Neural cell (in vitro differentiated cells): ENCODE measurements around the gene BAAT. TPM values are rescaled to one million over a fixed set of nuclear protein-coding genes. Genes with fewer than 3 reads are reported as not detected.

Source experiments
- H2AFZ ChIP-seq: fragments of 200-600, 300-800 bp; sonication (generic), shearing (Covaris generic); 2 replicates; pipeline ENCODE4 v1.6.0; 2014; ENCODE audit warnings: low read depth, mild to moderate bottlenecking, antibody characterized with exemption, low read length, moderate library complexity
- H3F3A ChIP-seq: fragments of 200-600 bp; shearing (Covaris generic); 2 replicates; pipeline ENCODE4 v1.6.1; 2016; ENCODE audit warnings: mild to moderate bottlenecking, moderate library complexity, mixed read lengths, antibody characterized with exemption, low read length; ENCODE audit not compliant: insufficient read depth, poor library complexity, severe bottlenecking
- H3K27ac ChIP-seq: fragments of 200-600, 300-800 bp; sonication (generic), shearing (Covaris generic); 2 replicates; pipeline ENCODE4 v1.5.1; 2014; ENCODE audit warnings: mild to moderate bottlenecking, low read length, moderate library complexity
- H3K27me3 ChIP-seq: fragments of 300-800, 200-600 bp; sonication (generic), shearing (Covaris generic); 2 replicates; pipeline ENCODE4 v1.6.0; 2014; ENCODE audit warnings: mild to moderate bottlenecking, low read depth, low read length, moderate library complexity; ENCODE audit not compliant: insufficient read depth
- H3K36me3 ChIP-seq: fragments of 300-800, 200-600 bp; sonication (generic), shearing (Covaris generic); 2 replicates; pipeline ENCODE4 v1.5.1; 2014; ENCODE audit warnings: mild to moderate bottlenecking, antibody characterized with exemption, low read length, moderate library complexity; ENCODE audit not compliant: insufficient read depth
- H3K4me2 ChIP-seq: fragments of 300-800, 200-600 bp; sonication (generic), shearing (Covaris generic); 2 replicates; pipeline ENCODE4 v1.6.0; 2014; ENCODE audit warnings: mild to moderate bottlenecking, low read length
- H3K4me3 ChIP-seq: fragments of 300-800, 200-600 bp; sonication (generic), shearing (Covaris generic); 2 replicates; pipeline ENCODE4 v1.5.1; 2014; ENCODE audit warnings: mild to moderate bottlenecking, low read length, moderate library complexity
- H3K79me2 ChIP-seq: fragments of 200-600 bp; shearing (Covaris generic); replicated peaks from 2 replicates; pipeline ENCODE4 v1.6.0; 2014; ENCODE audit warnings: mild to moderate bottlenecking, low read length, moderate library complexity; ENCODE audit not compliant: insufficient read depth
- H3K9ac ChIP-seq: fragments of 300-800, 200-600 bp; sonication (generic), shearing (Covaris generic); 2 replicates; pipeline ENCODE4 v1.6.1; 2016; ENCODE audit warnings: mild to moderate bottlenecking, low read length, mixed read lengths
- H3K9me2 ChIP-seq: fragments of 200-600 bp; shearing (Covaris generic); 2 replicates; pipeline ENCODE4 v1.6.1; 2016; ENCODE audit warnings: mild to moderate bottlenecking, low read length, mixed read lengths; ENCODE audit not compliant: insufficient read depth
- H3K9me3 ChIP-seq: fragments of 200-600, 300-800 bp; sonication (generic), shearing (Covaris generic); 2 replicates; pipeline ENCODE4 v1.6.1; 2016; ENCODE audit warnings: mild to moderate bottlenecking, mixed run types, low read length, moderate library complexity, mixed read lengths
- H4K20me1 ChIP-seq: fragments of 200-600 bp; shearing (Covaris generic); 2 replicates; pipeline ENCODE4 v1.6.1; 2016; ENCODE audit warnings: mild to moderate bottlenecking, mixed run types; ENCODE audit not compliant: insufficient read depth
- CTCF ChIP-seq: fragments of 450-650 bp; IDR thresholded peaks from 2 replicates; pipeline ENCODE4 v1.5.1; 2014; ENCODE audit warnings: antibody characterized with exemption, mild to moderate bottlenecking, moderate library complexity; ENCODE audit not compliant: poor library complexity, severe bottlenecking
- EP300 ChIP-seq: fragments of 450-650 bp; conservative IDR thresholded peaks from 2 replicates; pipeline ENCODE4 v1.6.1; 2014; ENCODE audit warnings: antibody characterized with exemption, mild to moderate bottlenecking, moderate library complexity; ENCODE audit not compliant: poor library complexity, severe bottlenecking
- EZH2 ChIP-seq: fragments of 200-600, 300-800 bp; shearing (Covaris generic), sonication (generic); IDR thresholded peaks from 2 replicates; pipeline ENCODE4 v1.6.1; 2014; ENCODE audit warnings: antibody characterized with exemption, low read length, borderline replicate concordance, mild to moderate bottlenecking; ENCODE audit not compliant: insufficient read depth, poor library complexity, severe bottlenecking
- MXI1 ChIP-seq: fragments of 450-650 bp; conservative IDR thresholded peaks from 2 replicates; pipeline ENCODE4 v1.6.1; 2014; ENCODE audit warnings: antibody characterized with exemption, mild to moderate bottlenecking; ENCODE audit not compliant: poor library complexity, severe bottlenecking
- POLR2AphosphoS5 ChIP-seq: IDR thresholded peaks from 2 replicates; pipeline ENCODE4 v1.6.1; 2012
- RAD21 ChIP-seq: fragments of 450-650 bp; conservative IDR thresholded peaks from 2 replicates; pipeline ENCODE4 v1.6.1; 2014; ENCODE audit warnings: antibody characterized with exemption, mild to moderate bottlenecking, moderate library complexity
- REST ChIP-seq: IDR thresholded peaks from 2 replicates; pipeline ENCODE4 v1.6.1; 2012; ENCODE audit warnings: borderline replicate concordance
- SMC3 ChIP-seq: fragments of 450-650 bp; conservative IDR thresholded peaks from 2 replicates; pipeline ENCODE4 v1.6.1; 2014; ENCODE audit warnings: antibody characterized with exemption, mild to moderate bottlenecking, moderate library complexity; ENCODE audit not compliant: poor library complexity
- TAF1 ChIP-seq: IDR thresholded peaks from 2 replicates; pipeline ENCODE4 v1.6.1; 2012; ENCODE audit warnings: low read depth
- polyA plus RNA-seq: library from polyadenylated mRNA; depleted of rRNA; stranded (reverse); fragments of >200 nt; gene quantifications from 2 replicates; pipeline ENCODE4 v1.2.3, GENCODE V29; 2014

Gene BAAT
- polyA plus RNA-seq, 1 donor from 2014 or later: 0.61 TPM

- peaks cover 14% of the 10 kb centered on the region for H3K79me2 ChIP-seq
- TF ChIP-seq CTCF (peak; percentile 58), TAF1 (no peak), RAD21 (peak; percentile 39), SMC3 (peak; percentile 43)
- H3K9me2 ChIP-seq: no peaks in the 10 kb centered on the region
- H3F3A ChIP-seq: no peaks in the 10 kb centered on the region
- H3K4me2 ChIP-seq: no peak overlapping the region
- H3K9me3 ChIP-seq: no peaks in the 10 kb centered on the region
- H3K36me3 ChIP-seq: peaks cover 7% of the 10 kb centered on the region
- no peaks in the 10 kb centered on the region for H3K27me3 ChIP-seq
- no peak overlapping the region for H2AFZ ChIP-seq
- H3K9ac ChIP-seq: no peak overlapping the region
- H3K27ac ChIP-seq: no peak overlapping the region
- H4K20me1 ChIP-seq: no peaks in the 10 kb centered on the region
- no peak overlapping the region for H3K4me3 ChIP-seq
Measured at GRCh38 chr9:101387871-101388506, 3.2 kb upstream of the BAAT start.

- H3F3A ChIP-seq: no peaks in the 10 kb centered on the region
- no peak overlapping the region for H3K27ac ChIP-seq
- H3K27me3 ChIP-seq: no peaks in the 10 kb centered on the region
- no peak overlapping the region for H2AFZ ChIP-seq
- H3K4me3 ChIP-seq: no peak overlapping the region
- H3K36me3 ChIP-seq: no peaks in the 10 kb centered on the region
- no peaks in the 10 kb centered on the region for H4K20me1 ChIP-seq
- no peaks in the 10 kb centered on the region for H3K79me2 ChIP-seq
- no peaks in the 10 kb centered on the region for H3K9me2 ChIP-seq
- no peaks in the 10 kb centered on the region for H3K9me3 ChIP-seq
- no peak for TF ChIP-seq POLR2AphosphoS5
- no peak for TF ChIP-seq CTCF
- no peak for TF ChIP-seq MXI1
- TF ChIP-seq EP300: no peak
- TF ChIP-seq TAF1: no peak
- no peak overlapping the region for H3K9ac ChIP-seq
- H3K4me2 ChIP-seq: no peak overlapping the region
Measured at GRCh38 chr9:101383361-101383760, 1.4 kb downstream of the BAAT start.

- no peak overlapping the region for H3K9ac ChIP-seq
- H3K9me2 ChIP-seq: no peaks in the 10 kb centered on the region
- H3K9me3 ChIP-seq: no peaks in the 10 kb centered on the region
- H3K4me2 ChIP-seq: no peak overlapping the region
- H3F3A ChIP-seq: no peaks in the 10 kb centered on the region
- no peak for TF ChIP-seq EZH2
- no peak for TF ChIP-seq REST
- TF ChIP-seq RAD21: no peak
- TF ChIP-seq CTCF: no peak
- no peak for TF ChIP-seq TAF1
- TF ChIP-seq POLR2AphosphoS5: no peak
- TF ChIP-seq SMC3: no peak
- no peak for TF ChIP-seq MXI1
- TF ChIP-seq EP300: no peak
- H3K27me3 ChIP-seq: no peaks in the 10 kb centered on the region
- no peaks in the 10 kb centered on the region for H3K36me3 ChIP-seq
- H4K20me1 ChIP-seq: no peaks in the 10 kb centered on the region
- H3K4me3 ChIP-seq: no peak overlapping the region
- H3K79me2 ChIP-seq: no peaks in the 10 kb centered on the region
- H3K27ac ChIP-seq: no peak overlapping the region
- H2AFZ ChIP-seq: no peak overlapping the region
Measured at GRCh38 chr9:101381833-101382342, 2.9 kb downstream of the BAAT start.
